K562 (cell line): ENCODE data around the gene HEPHL1. TPM values are rescaled to one million over a fixed set of nuclear protein-coding genes. Genes with fewer than 3 reads are reported as not detected.

ENCODE experiments used
- ATAC-seq: fragments of 200-7000 bp; cut with Tn5 transposase; 3 replicates; pipeline ENCODE4 v1.9.1; 2020; ENCODE audit warnings: moderate library complexity
- BruUV-seq: library from RNA; stranded (reverse); fragments of 400-500 nt; replicated peaks from 2 replicates; lab custom pipeline; 2021; lab: Mats Ljungman, UMichigan
- CTCF ChIA-PET: fragments of 300-600 bp; formaldehyde crosslinking; extraction: SDS; loops from one replicate; lab custom pipeline; 2021; ENCODE audit warnings: low intra/inter-chr PET ratio; lab: Yijun Ruan, JAX
- POLR2A ChIA-PET: fragments of 300-600, 350-650 bp; sonication (Branson Sonifier 250); formaldehyde crosslinking; extraction: SDS; loops from one replicate; lab custom pipeline; 2021; ENCODE audit warnings: antibody characterized with exemption, inconsistent platforms; lab: Yijun Ruan, JAX
- DNase-seq, 4 experiments: peaks; one replicate each; pipeline versions ENCODE4 v3.0.0 to v3.0.0-alpha.2; 2011 to 2018; ENCODE audit warnings: low spot score in 3 of 4, mixed read lengths in 3 of 4; ENCODE audit errors: extremely low read depth in 1 of 4
- FAIRE-seq: peaks from 2 replicates; lab custom pipeline; 2011; peaks lifted over from hg19 to GRCh38; lab: Jason Lieb, UNC
- H2AFZ ChIP-seq: 2 replicates; pipeline ENCODE4 v1.6.0; 2011; ENCODE audit warnings: low read depth, low read length, control low read depth, inconsistent platforms
- H3K27ac ChIP-seq: fragments of 200-600 bp; 3 replicates; pipeline ENCODE4 v1.8.0; 2011; ENCODE audit warnings: low read depth, mild to moderate bottlenecking, control low read depth, inconsistent platforms, low read length, moderate library complexity, mixed read lengths; ENCODE audit errors: extremely low read depth
- H3K27me3 ChIP-seq, 2 experiments: fragments of 300-600 bp in 1 of 2; 2 replicates in 1 of 2; 3 replicates in 1 of 2; pipeline versions ENCODE4 v1.6.0 to v1.8.0; 2011; ENCODE audit warnings: inconsistent platforms in 2 of 2, low read length in 2 of 2, mild to moderate bottlenecking in 1 of 2, mixed read lengths in 1 of 2, moderate library complexity in 1 of 2; ENCODE audit not compliant: control insufficient read depth in 2 of 2, insufficient read depth in 2 of 2
- H3K36me3 ChIP-seq: fragments of 300-600 bp; 3 replicates; pipeline ENCODE4 v1.8.0; 2011; ENCODE audit warnings: mild to moderate bottlenecking, low read length, inconsistent platforms; ENCODE audit not compliant: control insufficient read depth, insufficient read depth
- H3K4me1 ChIP-seq, 2 experiments: fragments of 200-600 bp in 1 of 2; replicated peaks in 1 of 2; 2 replicates in 1 of 2; 3 replicates in 1 of 2; pipeline versions ENCODE4 v1.5.1 to v1.8.0; 2011; ENCODE audit warnings: inconsistent platforms in 2 of 2, low read length in 2 of 2, mild to moderate bottlenecking in 1 of 2, mixed read lengths in 1 of 2, moderate library complexity in 1 of 2; ENCODE audit not compliant: control insufficient read depth in 2 of 2, insufficient read depth in 2 of 2
- H3K4me2 ChIP-seq: 2 replicates; pipeline ENCODE4 v1.6.1; 2011; ENCODE audit warnings: low read length, control low read depth, inconsistent platforms, mixed read lengths; ENCODE audit not compliant: insufficient read depth
- H3K4me3 ChIP-seq: fragments of 200-600 bp; sonication (generic), shearing (Covaris generic); 2 replicates; pipeline ENCODE4 v1.5.1; 2016; ENCODE audit warnings: control low read depth, inconsistent platforms
- H3K79me2 ChIP-seq: fragments of 200-600 bp; 3 replicates; pipeline ENCODE4 v1.8.0; 2011; ENCODE audit warnings: low read length, inconsistent platforms; ENCODE audit not compliant: control insufficient read depth, insufficient read depth
- H3K9ac ChIP-seq, 2 experiments: 2 replicates each; pipeline versions ENCODE4 v1.6.0 to v1.6.1; 2011; ENCODE audit warnings: low read depth in 2 of 2, low read length in 2 of 2, control low read depth in 1 of 2, inconsistent platforms in 1 of 2, mild to moderate bottlenecking in 1 of 2, mixed read lengths in 1 of 2; ENCODE audit not compliant: insufficient read depth in 1 of 2
- H3K9me1 ChIP-seq: one replicate; pipeline ENCODE4 v1.6.0; 2011; ENCODE audit warnings: inconsistent platforms, mild to moderate bottlenecking, low read length, moderate library complexity; ENCODE audit not compliant: control insufficient read depth, insufficient read depth
- H3K9me3 ChIP-seq: replicated peaks from 2 replicates; pipeline ENCODE4 v1.5.1; 2011; ENCODE audit warnings: low read depth, low read length, inconsistent platforms; ENCODE audit not compliant: control insufficient read depth, insufficient read depth
- H4K20me1 ChIP-seq: replicated peaks from 2 replicates; pipeline ENCODE4 v1.6.1; 2011; ENCODE audit warnings: low read length, inconsistent platforms, mixed read lengths; ENCODE audit not compliant: control insufficient read depth, insufficient read depth
- DMBX1 ChIP-seq: fragments of 250-450 bp; sonication (Bioruptor Pico); IDR thresholded peaks from 2 replicates; pipeline ENCODE4 v1.8.0; 2022; ENCODE audit warnings: inconsistent platforms, mild to moderate bottlenecking, moderate library complexity, borderline replicate concordance
- WGBS: fragments of 100-300 bp; shearing (Covaris generic); methylation state at CpG from one replicate; pipeline ENCODE4 v1.1.6; 2016; ENCODE audit warnings: low coverage, mixed read lengths; ENCODE audit not compliant: insufficient coverage; ENCODE audit errors: missing lambda C conversion rate; 5-methylcytosine and 5-hydroxymethylcytosine counted together
- in situ Hi-C: fragments of 300-500 bp; cut with MboI; formaldehyde crosslinking; loops from 4 replicates; pipeline ENCODE4 v1.15.0; 2018; ENCODE audit warnings: inconsistent platforms, mixed read lengths
- intact Hi-C: fragments of 100-400 bp; cut with micrococcal nuclease; formaldehyde crosslinking; loops from 2 replicates; pipeline ENCODE4 v1.14.2; 2022
- polyA plus RNA-seq, 8 experiments: library from polyadenylated mRNA; depleted of rRNA in 4 of 8; stranded (reverse) in 5 of 8; unstranded in 3 of 8; fragments of >200 nt; fragmentation: Nextera tagmentation in 2 of 8; fragmentation: Illumina TruSeq in 1 of 8; extraction: Ambion mirVana in 2 of 8; extraction: Trizol in 1 of 8; gene quantifications; 2 replicates each; pipeline versions ENCODE4 v1.2.1 to v1.2.3, GENCODE V29; 2011 to 2014; ENCODE audit warnings: inconsistent platforms in 1 of 8, missing spikeins in 1 of 8
- total RNA-seq, 7 experiments: library from RNA; depleted of rRNA in 6 of 7; stranded (reverse); fragments of >200 nt in 6 of 7; fragmentation: Illumina TruSeq in 2 of 7; extraction: Trizol in 2 of 7; gene quantifications; 2 replicates each; pipeline versions ENCODE4 v1.2.1 to v1.2.3, GENCODE V29; 2011 to 2021; ENCODE audit warnings: low replicate concordance in 1 of 7
- TF ChIP-seq, protein P1 (sequence below): fragments of 200-800 bp; sonication (Bioruptor generic); IDR thresholded peaks from 2 replicates; pipeline ENCODE4 v1.6.1; 2017; ENCODE audit warnings: missing genetic modification characterization, missing compliant biosample characterization
- TF ChIP-seq, protein P2 (sequence below): fragments of 450-650 bp; formaldehyde crosslinking; IDR thresholded peaks from 2 replicates; pipeline ENCODE4 v1.4.0; 2022; ENCODE audit warnings: missing genetic modification characterization

The HEPHL1 gene
- total and polyA plus RNA-seq, 9 of the 15 experiments (the other 6 are each of a cell fraction or from before 2014, with no cell fraction given), result 0.01 TPM; not detected in 8

DNA sequence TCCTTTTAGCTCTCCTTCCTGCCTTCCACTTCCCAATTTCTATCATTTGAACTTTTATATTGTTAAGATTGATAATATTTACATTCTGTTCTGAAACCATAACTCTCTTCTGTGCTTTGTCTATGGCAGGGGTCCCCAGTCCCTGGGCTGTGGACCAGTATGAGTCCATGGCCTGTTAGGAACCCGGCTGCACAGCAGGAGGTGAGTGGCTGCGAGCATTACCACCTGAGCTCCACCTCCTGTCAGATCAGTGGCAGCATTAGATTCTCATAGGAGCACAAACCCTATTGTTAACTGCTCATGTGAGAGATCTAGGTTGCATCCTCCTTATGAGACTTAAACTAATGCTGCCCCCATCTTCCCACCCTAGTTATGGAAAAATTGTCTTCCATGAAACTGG is 48.4 kb upstream of the HEPHL1 start:
- CTCF ChIA-PET, result no interaction called here
- WGBS, result 19% methylated on average over 2 of the region's 2 CpGs
- Histone ChIP-seq H4K20me1 (no peaks in the 10 kb centered on the region), H3K9me1 (no peaks in the 10 kb centered on the region)
- BruUV-seq, result no TSS peak
- TF ChIP-seq, protein P1, sequence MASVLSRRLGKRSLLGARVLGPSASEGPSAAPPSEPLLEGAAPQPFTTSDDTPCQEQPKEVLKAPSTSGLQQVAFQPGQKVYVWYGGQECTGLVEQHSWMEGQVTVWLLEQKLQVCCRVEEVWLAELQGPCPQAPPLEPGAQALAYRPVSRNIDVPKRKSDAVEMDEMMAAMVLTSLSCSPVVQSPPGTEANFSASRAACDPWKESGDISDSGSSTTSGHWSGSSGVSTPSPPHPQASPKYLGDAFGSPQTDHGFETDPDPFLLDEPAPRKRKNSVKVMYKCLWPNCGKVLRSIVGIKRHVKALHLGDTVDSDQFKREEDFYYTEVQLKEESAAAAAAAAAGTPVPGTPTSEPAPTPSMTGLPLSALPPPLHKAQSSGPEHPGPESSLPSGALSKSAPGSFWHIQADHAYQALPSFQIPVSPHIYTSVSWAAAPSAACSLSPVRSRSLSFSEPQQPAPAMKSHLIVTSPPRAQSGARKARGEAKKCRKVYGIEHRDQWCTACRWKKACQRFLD (CRISPR knock-in tag), result 0 out of 2 replicates have a peak, but pooled peaks have one; percentile 7
- TF ChIP-seq DMBX1 (CRISPR knock-in tag), result peak; percentile 58; the same call in 1 of the 2 replicates
- TF ChIP-seq, protein P2, sequence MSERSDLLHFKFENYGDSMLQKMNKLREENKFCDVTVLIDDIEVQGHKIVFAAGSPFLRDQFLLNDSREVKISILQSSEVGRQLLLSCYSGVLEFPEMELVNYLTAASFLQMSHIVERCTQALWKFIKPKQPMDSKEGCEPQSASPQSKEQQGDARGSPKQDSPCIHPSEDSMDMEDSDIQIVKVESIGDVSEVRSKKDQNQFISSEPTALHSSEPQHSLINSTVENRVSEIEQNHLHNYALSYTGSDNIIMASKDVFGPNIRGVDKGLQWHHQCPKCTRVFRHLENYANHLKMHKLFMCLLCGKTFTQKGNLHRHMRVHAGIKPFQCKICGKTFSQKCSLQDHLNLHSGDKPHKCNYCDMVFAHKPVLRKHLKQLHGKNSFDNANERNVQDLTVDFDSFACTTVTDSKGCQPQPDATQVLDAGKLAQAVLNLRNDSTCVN (CRISPR knock-in tag), result no peak
- TF ChIP-seq, all 486 proteins: peak for 2
- peak overlapping the region; percentile 83 for H2AFZ ChIP-seq
- peak overlapping the region in 1 of 2 experiments; percentile 57; a peak in 2 of 4 replicates for H3K9ac ChIP-seq
- H3K27me3 ChIP-seq, result no peaks in the 10 kb centered on the region
- H3K36me3 ChIP-seq, result no peaks in the 10 kb centered on the region
- in situ Hi-C loops, result no loop called here
- peak overlapping the region; percentile 88 for H3K27ac ChIP-seq
- POLR2A ChIA-PET, result interaction anchor here (1.1 kb wide), 1 partner anchor 11 kb away, joined by 3 read pairs; no protein-coding TSS in a partner anchor
- ATAC-seq (peak; percentile 79), FAIRE-seq (no peak), DNase-seq (no peak)
- peaks cover 7 to 19% of the 10 kb centered on the region in 2 experiments; a peak in 4 of 5 replicates for H3K4me1 ChIP-seq
- no peaks in the 10 kb centered on the region for H3K79me2 ChIP-seq
- peak overlapping the region; percentile 13; the same call in 1 of the 2 replicates for H3K4me2 ChIP-seq
- H3K9me3 ChIP-seq, result peaks cover 18% of the 10 kb centered on the region
- intact Hi-C loops, result loop anchor here (5.0 kb wide), 1 partner anchor 50 kb away; the partner anchor contains the start of gene HEPHL1
- H3K4me3 ChIP-seq, result no peak overlapping the region
